ENCODE data around the gene WWOX. TPM values are rescaled to one million over a fixed set of nuclear protein-coding genes. Genes with fewer than 3 reads are reported as not detected.

The WWOX gene
- total RNA-seq, 1 experiment from 2014 or later = 15.6 TPM

- Histone ChIP-seq H3K9ac (ENCODE audit: extremely low read depth, insufficient read length, low read length) (no peak overlapping the region), H3K14ac (ENCODE audit: insufficient read depth, low read length) (no peak overlapping the region), H3K27me3 (ENCODE audit: insufficient read depth, low read length) (no peaks in the 10 kb centered on the region), H4K5ac (ENCODE audit: insufficient read length, low read depth, low read length) (no peak overlapping the region), H2AFZ (ENCODE audit: low read length) (no peak overlapping the region), H2AK5ac (ENCODE audit: insufficient read length, low read length) (no peak overlapping the region), H3K27ac (ENCODE audit: insufficient read length, low read depth, low read length) (no peak overlapping the region), H3K79me1 (ENCODE audit: insufficient read depth, low read depth, low read length, poor library complexity, severe bottlenecking) (no peaks in the 10 kb centered on the region), H3K79me2 (ENCODE audit: insufficient read depth, low read length) (no peaks in the 10 kb centered on the region), H3K18ac (ENCODE audit: insufficient read length, low read depth, low read length) (no peak overlapping the region), H4K8ac (replicated peaks; ENCODE audit: insufficient read length, low read depth, low read length) (no peak overlapping the region), H4K20me1 (ENCODE audit: control insufficient read depth, insufficient read depth, insufficient read length) (no peaks in the 10 kb centered on the region), H3K9me3 (ENCODE audit: control insufficient read depth, low read depth, low read length) (no peaks in the 10 kb centered on the region), H3T11ph (ENCODE audit: low read length) (no peak overlapping the region), H2BK12ac (ENCODE audit: insufficient read length, low read depth, low read length) (no peak overlapping the region), H3K4ac (ENCODE audit: low read depth, low read length) (no peak overlapping the region), H3K4me2 (ENCODE audit: insufficient read depth, insufficient read length, low read length) (no peak overlapping the region), H2BK120ac (ENCODE audit: low read depth, low read length, poor library complexity, severe bottlenecking) (no peak overlapping the region), H3K56ac (ENCODE audit: insufficient read length, low read depth, low read length) (no peak overlapping the region), H4K91ac (ENCODE audit: insufficient read length, low read depth, low read length) (no peak overlapping the region), H3K23me2 (ENCODE audit: insufficient read length, low read depth, low read length, poor library complexity, severe bottlenecking) (no peaks in the 10 kb centered on the region), H3K4me1 (ENCODE audit: insufficient read depth, low read length) (peaks cover 3% of the 10 kb centered on the region; the same call in 1 of the 2 replicates), H3K23ac (ENCODE audit: insufficient read length, low read depth, low read length) (no peak overlapping the region), H2BK15ac (ENCODE audit: low read depth, low read length) (no peak overlapping the region), H2BK20ac (ENCODE audit: low read depth, low read length, poor library complexity, severe bottlenecking) (no peak overlapping the region), H2BK5ac (ENCODE audit: insufficient read length, low read length) (no peak overlapping the region)
- WGBS (ENCODE audit: extremely low coverage, insufficient read length, low lambda C conversion rate) = no CpG with 5 or more reads among the region's 6 CpGs
- no peaks in the 10 kb centered on the region; a peak in 1 of 7 replicates for H3K36me3 Mint-ChIP-seq (ENCODE audit: insufficient read depth in 1 of 3, low read depth in 3 of 3)
- no peak overlapping the region for H3K4me3 Mint-ChIP-seq
- H3K4me1 Mint-ChIP-seq = peaks cover 14 to 18% of the 10 kb centered on the region in 2 experiments
- H3K27me3 Mint-ChIP-seq (ENCODE audit: low read depth) = peaks cover 2% of the 10 kb centered on the region
- peaks cover 0 to 5% of the 10 kb centered on the region in 2 experiments; a peak in 2 of 5 replicates for H3K9me3 Mint-ChIP-seq
- no peak for TF ChIP-seq CTCF (conservative IDR thresholded peaks at IDR 0.05)
- no peak for DNase-seq
- H3K27ac Mint-ChIP-seq = no peak overlapping the region
Measured at GRCh38 chr16:79175286-79176057, 1076.0 kb downstream of the WWOX start.
